Measurements from ENCODE around the gene TDRD12.
"Not testable (repeated sequence)": the region's sequence is repeated elsewhere in the genome, so short reads cannot be mapped to it uniquely, and the experiment has no call there.

The TDRD12 gene

DNA sequence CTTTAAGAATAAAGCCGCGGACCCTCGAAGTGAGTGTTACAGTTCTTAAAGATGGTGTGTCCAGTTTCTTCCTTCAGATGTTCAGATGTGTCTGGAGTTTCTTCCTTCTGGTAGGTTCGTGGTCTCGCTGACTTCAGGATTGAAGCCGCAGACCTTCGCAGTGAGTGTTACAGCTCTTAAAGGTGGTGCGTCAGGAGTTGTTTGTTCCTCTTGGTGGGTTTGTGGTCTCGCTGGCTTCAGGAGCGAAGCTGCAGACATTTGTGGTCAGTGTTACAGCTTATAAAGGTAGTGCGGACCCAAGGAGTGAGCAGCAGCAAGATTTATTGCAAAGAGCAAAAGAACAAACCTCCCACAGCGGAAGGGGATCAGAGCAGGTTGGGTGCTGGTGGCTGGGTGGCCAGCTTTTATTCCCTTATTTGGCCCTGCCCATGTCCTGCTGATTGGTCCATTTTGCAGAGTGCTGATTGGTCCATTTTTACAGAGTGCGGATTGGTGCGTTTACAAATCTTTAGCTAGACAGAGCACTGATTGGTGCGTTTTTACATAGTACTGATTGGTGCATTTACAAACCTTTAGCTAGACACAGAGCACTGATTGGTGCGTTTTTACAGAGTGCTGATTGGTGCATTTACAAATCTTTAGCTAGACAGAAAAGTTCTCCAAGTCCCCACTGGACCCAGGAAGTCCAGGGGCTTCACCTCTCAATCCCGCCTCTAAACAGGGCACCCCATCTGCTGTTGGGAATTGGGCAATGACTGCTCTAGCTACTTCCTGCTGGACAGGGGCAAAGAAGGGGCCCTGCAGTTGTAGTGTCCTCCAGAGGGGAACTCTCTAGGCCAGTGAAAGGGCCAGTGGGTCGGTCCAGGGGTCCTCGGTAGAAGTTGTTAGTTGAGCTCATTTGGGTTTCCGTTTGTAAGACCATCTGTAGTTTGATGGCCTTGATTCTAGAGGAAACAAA, 26.1 kb upstream of the TDRD12 start:
- DNase-seq: peak; percentile 60

DNA sequence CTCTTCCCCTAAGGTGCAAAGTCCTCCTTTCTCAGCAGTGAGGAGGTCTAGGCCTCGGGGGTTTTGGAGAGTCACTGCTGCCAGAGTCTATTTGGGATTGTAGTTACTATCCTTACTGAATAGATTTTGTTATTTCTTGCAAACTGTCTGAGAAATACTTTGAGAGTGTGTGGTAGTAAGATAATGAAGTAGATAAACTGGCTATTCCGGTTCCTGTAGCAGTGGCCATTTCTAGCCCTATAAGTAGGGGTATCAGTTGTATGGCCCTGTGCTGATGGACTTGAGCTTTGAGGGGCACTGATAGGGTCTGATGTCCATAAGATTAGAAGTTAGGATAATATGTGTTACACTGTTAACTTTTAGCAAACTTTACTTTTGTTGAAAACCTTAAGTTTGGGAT, 25.3 kb upstream of the TDRD12 start:
- not testable (repeated sequence) for DNase-seq

DNA sequence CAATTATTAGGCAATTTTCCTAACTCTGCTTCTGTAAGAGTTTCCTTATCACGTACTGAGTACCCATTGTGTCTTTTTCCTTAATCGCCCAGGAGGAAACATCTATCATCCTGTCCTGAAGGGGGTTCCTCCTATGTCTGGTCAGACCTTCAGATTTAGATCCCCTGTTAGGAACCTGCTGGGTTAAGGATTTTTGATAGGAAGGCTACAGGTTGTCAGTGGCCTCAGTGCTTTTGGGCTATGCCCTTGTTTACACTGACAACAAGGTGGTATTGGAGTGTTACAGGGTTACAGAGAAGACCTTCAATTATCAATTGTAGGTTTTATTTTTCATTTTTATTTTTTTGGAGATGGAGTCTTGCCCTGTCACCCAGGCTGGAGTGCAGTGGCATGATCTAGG, 24.7 kb upstream of the TDRD12 start:
- not testable (repeated sequence) for DNase-seq

DNA sequence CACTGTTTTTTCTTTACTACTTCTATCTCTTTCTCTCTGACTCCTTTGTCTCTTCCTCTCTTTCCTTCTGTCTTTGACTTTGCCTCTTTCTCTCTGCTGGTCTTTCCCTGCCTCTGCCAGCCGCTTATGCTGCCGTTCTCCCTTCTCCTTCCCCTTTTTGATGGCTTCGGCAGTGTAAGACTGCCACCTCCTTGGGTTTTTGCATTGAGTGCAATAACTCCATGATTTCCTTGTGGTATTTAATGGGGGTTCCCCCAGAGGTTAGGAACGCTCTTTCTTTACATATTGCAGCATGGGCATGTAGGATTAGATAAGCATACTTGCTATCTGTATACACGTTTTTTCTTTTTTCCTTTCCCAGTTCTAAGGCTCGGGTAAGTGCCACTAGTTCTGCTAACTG, 24.1 kb upstream of the TDRD12 start:
- DNase-seq: peak; percentile 92

DNA sequence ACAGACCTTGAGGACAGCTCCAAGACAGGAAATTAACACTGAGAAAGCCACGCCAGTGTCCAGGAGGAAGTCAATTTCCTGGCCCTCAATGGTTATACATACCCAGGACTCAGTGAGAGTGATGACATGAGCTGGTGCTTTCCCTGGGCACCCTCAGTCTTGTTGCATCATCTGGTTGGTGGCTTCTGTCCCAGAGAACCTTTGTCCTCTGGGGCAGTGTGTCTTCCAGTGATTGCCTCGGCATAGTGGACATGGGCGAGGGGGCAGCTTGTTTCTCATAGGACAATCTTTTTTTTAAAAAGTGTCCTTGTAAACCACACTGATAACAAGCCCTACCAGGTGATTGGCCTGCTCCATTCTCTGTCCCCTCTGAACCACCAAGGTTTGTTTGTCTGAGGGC, 22.8 kb upstream of the TDRD12 start:
- peak; percentile 88 for DNase-seq

DNA sequence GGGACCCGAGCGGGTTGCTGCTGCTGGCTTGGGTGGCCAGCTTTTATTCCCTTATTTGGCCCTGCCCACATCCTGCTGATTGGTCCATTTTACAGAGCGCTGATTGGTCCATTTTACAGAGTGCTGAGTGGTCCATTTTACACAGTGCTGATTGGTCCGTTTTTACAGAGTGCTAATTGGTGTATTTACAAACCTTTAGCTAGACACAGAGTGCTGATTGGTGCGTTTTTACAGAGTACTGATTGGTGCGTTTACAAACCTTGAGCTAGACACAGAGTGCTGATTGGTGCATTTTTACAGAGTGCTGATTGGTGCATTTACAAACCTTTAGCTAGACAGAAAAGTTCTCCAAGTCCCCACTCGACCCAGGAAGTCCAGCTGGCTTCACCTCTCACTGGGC, 19.4 kb upstream of the TDRD12 start:
- DNase-seq: not testable (repeated sequence)

DNA sequence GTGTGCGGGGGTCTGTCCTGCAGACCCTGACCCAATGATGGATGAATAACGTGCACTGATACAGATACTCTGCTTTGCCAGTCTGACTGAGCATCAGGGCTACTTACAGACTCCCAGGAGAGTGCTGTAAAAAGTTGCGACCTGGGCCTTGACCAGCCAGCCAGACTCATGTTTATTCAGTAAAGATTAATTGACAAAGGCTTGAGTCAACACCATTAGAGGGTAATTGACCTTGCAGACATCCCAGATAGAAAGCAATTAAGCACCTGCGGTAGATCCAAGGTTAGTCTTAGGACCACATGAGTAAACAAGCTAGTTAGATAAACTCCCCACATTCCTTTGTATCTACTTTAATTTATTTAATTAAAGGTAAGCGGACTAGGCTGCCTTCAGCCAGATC, 17.6 kb upstream of the TDRD12 start:
- DNase-seq: no peak

DNA sequence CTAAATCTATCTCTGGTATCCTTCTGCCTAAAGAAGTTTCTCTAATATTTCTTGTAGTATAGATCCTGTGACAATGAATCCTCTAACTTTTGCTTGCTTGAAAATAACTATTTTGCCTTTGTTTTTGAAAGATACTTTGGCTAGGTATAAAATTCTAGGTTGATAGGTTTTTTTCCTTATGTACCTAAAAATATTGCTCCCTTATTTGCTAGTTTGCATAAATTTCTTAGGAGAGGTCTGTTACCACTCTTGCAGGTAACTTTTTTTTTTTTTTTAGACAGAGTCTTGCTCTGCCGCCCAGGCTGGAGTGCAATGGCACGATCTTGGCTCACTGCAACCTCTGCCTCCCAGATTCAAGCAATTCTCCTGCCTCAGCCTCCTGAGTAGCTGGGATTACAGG, 15.6 kb upstream of the TDRD12 start:
- not testable (repeated sequence) for DNase-seq

DNA sequence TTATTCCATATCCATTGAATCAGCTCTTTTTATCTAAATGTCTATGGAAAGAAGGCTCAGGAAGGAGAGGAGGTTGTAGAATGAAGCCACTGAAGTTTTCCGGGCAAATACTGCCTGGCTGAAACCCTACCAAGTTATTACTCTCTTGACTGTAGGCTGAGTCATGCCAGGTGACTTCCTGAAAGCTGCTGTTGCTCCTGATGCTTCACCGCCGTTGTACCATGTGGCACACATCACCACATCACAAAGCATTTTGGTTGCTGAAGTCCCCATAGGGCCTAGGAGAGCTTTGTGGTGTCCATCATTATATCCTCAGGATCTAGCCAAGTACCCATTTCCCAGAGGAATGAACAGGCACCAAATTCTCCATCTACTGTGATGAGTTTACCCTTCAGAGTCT, 11.1 kb upstream of the TDRD12 start:
- DNase-seq: no peak

DNA sequence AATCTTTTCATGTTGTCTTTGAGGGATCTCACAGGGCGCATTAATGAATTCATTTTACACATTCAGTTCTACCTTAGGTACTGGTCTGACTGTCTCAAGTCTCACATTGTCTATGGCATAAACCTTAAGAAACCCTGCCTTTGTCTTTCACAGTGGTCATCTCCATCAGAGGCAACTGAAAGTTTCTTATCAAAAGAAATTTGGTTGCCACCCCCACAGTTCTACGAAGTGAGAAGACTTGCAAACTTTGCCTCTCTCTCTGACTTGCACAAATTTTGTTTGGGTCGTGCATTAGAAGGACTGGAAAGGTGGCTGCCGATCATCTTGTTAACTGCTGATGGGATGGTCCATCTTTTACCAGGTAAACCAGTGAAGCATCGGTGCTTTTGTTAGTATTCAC, 10.5 kb upstream of the TDRD12 start:
- DNase-seq: no peak

DNA sequence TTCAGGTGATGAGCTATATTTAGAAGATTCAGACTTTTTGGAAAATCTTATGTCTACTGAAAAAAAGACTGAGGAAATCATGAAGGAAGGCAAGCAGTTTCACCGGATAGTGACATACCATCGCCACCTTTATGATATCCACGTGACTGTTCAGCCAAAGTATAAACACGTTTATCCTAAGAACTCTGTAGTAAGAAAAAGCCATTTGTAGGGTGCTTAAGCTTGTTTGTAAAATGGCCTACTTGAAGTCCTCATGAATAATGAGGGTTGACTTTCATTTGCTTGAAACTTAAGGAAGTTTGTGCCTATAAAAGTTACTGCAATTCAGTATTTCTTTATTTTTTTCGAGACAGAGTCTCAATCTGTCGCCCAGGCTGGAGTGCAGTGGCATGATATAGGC, 7.8 kb upstream of the TDRD12 start:
- DNase-seq: no peak

DNA sequence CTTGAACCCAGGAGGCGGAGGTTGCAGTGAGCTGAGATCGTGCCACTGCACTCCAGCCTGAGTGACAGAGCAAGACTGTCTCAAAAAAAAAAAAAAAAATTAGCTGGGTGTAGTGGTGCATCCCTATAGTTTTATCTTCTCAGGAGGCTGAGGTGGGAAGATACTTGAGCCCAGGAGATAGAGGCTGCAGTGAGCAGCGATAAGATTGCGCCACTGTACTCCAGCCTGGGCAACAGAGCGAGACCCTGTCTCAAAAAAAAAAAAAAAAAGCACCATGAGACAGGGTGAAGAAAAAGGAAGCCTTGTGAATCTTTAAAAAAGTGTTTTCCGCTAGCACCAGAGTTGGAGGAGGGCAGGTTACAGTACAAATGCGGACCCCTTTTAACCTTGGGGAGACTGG, 3.4 kb upstream of the TDRD12 start:
- not testable (repeated sequence) for DNase-seq

DNA sequence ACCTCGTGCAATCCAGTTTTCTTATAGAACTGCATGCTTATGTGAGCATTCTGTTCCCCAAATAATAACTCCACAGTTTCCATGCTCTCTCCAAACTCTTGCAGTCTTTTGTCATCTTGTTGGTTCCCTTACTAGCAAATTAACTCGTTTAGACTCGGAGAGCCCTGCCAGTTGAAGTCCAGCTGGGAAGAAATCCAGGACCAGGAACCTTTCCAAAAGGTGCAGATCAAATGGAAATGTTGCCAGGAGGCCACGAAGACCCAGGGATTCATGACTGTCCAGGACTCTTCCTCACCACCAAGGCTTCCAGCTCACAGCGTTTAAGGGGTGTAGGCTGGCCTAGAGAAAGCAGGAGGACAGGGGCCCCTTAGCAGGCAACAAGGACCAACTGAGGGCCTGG, 2.1 kb upstream of the TDRD12 start:
- no peak for DNase-seq

DNA sequence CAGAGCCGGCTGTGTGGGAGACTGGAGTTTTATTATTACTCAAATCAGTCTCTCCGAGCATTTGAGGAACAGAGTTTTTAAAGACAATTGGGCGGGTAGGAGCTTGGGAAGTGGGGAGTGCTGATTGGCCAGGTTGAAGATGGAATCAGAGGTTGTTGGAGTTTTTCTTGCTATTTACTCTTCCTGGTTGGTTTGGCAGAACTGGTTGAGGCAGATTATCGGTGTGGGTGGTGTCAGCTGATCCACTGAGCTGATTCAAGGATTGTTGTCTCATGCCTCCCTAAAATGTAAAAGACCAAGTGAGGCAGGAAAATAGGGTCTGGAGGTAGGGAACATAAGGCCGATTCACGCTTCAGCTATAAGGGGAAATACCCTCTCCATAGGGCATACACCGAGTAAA, 1.3 kb upstream of the TDRD12 start:
- no peak for DNase-seq

DNA sequence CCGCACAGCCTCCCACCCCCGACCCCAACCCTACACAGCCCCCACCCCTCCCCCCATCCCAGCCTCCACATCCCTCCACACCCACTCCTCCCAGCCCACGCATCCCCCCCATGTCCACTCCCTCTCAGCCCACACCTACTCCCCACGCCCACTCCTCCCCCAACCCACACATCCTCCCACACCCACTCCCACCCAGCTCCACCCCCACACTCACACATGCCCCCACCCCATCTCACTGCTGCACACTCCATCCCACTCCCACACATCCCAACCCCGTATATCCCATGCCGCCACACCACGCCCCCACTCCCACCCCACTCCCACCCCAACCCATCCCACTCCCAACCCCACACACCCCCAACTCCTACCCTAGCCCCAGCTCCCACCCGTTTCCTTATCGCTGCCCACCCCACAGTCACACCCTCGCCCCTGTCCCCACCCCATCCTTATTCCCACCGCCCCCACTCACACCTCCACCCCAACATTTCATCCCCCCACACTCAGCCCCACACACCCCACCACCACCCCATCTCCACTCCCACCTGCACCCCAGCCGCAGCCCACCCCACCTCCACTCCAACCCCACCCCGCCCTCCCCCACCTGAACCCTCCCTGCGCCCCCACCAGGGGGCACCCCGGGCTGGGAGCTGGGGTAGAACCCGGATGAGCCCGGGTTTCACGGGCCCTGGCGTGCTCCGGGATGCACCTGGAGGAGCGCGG, 809 bp downstream of the TDRD12 start:
- DNase-seq: no peak

DNA sequence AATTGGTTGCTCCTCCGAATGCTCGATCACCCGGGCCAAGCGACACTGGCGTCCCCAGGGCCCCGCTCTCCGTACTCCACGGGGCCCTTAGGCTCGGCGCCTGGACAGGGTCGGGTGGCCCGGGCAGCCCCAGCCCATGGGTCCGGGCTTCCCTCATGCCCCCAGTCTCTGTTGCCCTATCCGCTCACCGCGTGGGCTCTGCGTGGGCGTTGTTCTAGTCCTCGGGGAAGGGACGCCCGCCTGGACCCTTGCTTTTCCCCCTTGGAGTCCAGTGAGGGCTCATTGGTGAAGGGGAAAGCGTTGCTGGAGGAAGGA, 1.3 kb downstream of the TDRD12 start:
- no peak for DNase-seq

DNA sequence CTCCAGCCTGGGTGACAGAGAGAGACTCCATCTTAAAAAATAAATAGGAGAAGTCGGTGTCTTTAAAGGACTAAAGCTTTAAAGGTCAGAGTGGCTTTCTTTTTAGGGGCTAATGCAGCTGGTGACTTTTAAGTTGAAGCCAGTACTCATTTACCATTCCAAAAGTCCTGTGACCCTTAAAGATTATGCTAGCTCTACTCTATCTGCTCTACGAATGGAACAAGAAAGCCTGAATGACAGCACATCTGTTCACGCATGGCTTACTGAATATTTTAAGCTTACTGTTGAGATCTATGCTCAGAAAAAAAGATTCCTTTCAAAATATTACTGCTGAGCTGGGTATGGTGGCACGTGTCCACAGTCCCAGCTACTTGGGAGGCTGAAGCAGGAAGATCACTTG, 16.4 kb downstream of the TDRD12 start:
- DNase-seq: no peak

DNA sequence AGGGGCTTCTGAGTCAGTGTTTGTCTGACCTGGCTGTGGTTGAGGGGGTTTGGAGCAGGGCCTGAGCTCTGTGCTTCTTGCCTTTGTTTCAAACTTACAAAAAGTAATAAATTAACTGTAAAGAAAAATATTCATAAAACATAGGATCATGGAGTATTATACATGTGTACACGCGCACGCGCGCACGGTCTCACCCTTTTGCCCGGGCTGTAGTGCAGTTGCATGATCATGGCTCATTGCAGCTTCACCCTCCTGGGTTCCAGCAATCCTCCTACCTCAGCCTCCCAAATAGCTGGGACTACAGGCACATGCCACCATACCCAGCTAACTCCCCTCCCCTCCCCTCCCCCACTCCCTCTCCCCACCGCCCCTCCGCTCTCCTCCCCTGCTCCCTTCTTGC, 23.5 kb downstream of the TDRD12 start:
- no peak for DNase-seq

DNA sequence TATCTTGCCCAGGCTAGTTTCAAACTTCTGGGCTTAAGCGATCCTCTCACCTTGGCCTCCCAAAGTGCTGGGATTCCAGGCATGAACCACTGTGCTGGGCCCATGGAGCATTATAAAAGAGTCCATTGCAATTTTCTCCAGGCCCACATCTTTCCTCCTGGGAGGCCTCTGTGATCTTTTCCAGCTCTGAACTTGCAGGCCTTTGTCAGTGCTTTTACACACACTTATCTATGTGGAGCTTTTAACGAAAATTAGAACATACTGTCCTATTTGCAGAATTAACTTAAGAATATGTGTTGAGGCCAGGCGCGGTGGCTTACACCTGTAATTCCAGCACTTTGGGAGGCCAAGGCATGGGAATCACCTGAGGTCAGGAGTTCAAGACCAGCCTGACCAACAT, 23.9 kb downstream of the TDRD12 start:
- DNase-seq: no peak

DNA sequence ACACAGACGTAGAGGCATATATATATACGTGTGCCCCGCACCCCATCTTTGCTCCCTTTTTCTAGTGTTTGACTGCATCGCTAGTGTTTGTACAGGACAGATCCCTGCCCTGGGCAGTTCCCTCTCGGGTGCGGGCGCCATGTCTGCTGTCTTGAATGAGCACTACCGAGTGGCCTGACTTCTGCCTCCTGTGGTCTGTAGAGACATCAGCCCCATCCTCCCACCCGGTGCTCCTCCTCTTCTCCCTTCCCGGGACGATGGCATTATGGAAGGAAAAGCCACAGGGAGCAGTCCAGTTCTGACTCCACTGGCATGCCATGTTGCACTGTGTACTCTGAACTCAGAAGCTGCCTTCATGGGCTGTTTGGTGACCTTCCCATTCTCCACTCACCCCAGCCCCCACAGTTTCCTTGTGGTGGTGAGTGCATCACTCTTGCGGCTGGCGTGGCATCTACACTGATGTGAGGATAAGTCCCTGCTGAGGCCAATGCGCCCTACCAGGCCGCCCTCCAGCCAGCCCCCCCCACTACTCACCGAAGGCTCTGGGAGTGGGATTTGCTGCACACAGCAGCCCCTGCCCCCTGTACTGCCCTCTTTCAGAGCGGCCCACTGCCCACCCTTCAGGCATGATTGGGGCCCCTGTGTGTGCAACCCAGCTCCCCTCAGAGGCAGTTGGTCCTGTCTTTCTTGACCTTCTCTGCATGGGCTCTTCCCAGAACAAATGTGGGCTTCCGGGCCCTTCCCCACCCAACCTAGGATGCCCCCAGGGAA, 25.2 kb downstream of the TDRD12 start:
- DNase-seq: no peak

DNA sequence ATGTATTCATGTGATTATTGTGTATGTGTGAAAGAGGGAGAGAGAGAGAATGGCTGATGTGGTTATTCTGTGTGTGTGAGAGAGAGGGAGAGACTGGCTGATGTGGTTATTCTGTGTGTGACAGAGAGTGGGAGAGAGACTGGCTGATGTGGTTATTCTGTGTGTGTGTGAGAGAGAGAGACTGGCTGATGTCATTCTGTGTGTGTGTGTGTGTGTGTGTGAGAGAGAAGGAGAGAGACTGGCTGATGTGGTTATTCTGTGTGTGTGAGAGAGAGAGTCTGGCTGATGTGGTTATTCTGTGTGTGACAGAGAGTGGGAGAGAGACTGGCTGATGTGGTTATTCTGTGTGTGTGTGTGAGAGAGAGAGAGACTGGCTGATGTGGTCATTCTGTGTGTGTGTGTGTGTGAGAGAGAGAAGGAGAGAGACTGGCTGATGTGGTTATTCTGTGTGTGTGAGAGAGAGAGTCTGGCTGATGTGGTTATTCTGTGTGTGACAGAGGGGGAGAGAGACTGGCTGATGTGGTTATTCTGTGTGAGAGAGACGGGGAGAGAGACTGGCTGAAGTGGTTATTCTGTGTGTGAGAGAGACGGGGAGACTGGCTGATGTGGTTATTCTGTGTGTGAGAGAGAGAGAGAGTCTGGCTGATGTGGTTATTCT, 26.2 kb downstream of the TDRD12 start:
- DNase-seq: not testable (repeated sequence)

DNA sequence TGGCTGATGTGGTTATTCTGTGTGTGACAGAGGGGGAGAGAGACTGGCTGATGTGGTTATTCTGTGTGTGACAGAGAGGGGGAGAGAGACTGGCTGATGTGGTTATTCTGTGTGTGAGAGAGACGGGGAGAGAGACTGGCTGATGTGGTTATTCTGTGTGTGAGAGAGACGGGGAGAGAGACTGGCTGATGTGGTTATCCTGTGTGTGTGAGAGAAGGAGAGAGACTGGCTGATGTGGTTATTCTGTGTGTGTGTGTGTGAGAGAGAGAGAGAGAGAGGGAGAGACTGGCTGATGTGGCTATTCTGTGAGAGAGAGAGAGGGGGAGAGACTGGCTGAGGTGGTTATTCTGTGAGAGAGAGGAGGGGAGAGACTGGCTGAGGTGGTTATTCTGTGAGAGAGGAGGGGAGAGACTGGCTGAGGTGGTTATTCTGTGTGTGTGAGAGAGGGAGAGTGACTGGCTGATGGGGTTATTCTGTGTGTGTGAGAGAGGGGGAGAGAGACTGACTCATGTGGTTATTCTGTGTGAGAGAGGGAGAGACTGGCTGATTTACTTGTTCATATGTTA, 27.1 kb downstream of the TDRD12 start:
- not testable (repeated sequence) for DNase-seq

DNA sequence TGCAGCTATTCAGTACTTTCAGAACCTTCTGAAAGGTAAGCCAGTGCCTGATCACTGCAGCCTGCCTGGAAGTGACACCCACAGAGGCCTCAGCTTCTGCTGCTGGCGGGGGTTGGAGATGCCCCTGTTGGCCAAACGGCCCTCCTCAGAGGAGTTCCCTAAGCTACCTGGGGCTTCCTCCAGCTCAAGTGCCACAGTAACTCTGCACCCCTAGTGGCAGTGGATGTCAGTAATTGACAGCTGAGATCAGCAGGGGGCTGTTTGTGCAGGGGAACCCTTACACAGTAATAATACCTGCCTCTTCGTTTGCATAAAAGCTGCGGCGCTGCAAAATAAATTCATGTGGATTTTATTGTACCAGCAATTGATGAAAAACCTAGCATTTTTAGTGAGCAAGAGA, 28.9 kb downstream of the TDRD12 start:
- DNase-seq: no peak
